Peyer's patch (tissue), 4 donors: ENCODE data around the gene PRELID3B. TPM values are rescaled to one million over a fixed set of nuclear protein-coding genes. Genes with fewer than 3 reads are reported as not detected.
"Not testable (repeated sequence)": the region's sequence is repeated elsewhere in the genome, so short reads cannot be mapped to it uniquely, and the experiment has no call there.

Source experiments
- DNase-seq, 3 donors: peaks; one replicate each; pipeline ENCODE4 v3.0.0-alpha.2; 2017 to 2019
- H3K27ac ChIP-seq, 4 donors: fragments of 200-600 bp; sonication (generic); one replicate each; pipeline ENCODE4 v1.5.1; 2016 to 2019
- H3K27me3 ChIP-seq, 2 donors: fragments of 200-600 bp; sonication (generic); one replicate each; pipeline ENCODE4 v1.5.1; 2019
- H3K36me3 ChIP-seq, 3 donors: fragments of 200-600 bp; sonication (generic); one replicate each; pipeline ENCODE4 v1.5.1; 2016 to 2019
- H3K4me1 ChIP-seq, 4 donors: fragments of 200-600 bp; sonication (generic); one replicate each; pipeline ENCODE4 v1.5.1; 2016 to 2019
- H3K4me3 ChIP-seq, 4 donors: fragments of 200-600 bp; sonication (generic); 1 replicate in 3 of 4; 2 replicates in 1 of 4; pipeline ENCODE4 v1.5.1; 2016 to 2019; ENCODE audit warnings: mild to moderate bottlenecking in 1 of 4
- H3K9me3 ChIP-seq, 4 donors: fragments of 200-600 bp; sonication (generic); one replicate each; pipeline ENCODE4 v1.5.1; 2016 to 2019; ENCODE audit warnings: mild to moderate bottlenecking in 1 of 4
- POLR2A ChIP-seq, 2 donors: fragments of 450-650 bp; IDR thresholded peaks; one replicate each; pipeline ENCODE4 v1.5.1; 2017; ENCODE audit warnings: antibody characterized with exemption in 2 of 2, mild to moderate bottlenecking in 2 of 2, moderate library complexity in 2 of 2
- total RNA-seq, 4 donors: library from RNA; depleted of rRNA; stranded (reverse); fragments of >200 nt; gene quantifications; one replicate each; pipeline ENCODE4 v1.1.0, GENCODE V29; 2016
- TF ChIP-seq, protein P1 (sequence below), 6 experiments: fragments of 450-650 bp in 4 of 6; fragments of 200-600 bp in 2 of 6; sonication (generic) in 1 of 6; IDR thresholded peaks; one replicate each; pipeline ENCODE4 v1.5.1; 2017 to 2019; ENCODE audit warnings: antibody characterized with exemption in 6 of 6, mild to moderate bottlenecking in 3 of 6, moderate library complexity in 1 of 6

Gene PRELID3B
- total RNA-seq, 4 donors from 2014 or later = 44.6 to 148 (median 86.5) TPM

DNA sequence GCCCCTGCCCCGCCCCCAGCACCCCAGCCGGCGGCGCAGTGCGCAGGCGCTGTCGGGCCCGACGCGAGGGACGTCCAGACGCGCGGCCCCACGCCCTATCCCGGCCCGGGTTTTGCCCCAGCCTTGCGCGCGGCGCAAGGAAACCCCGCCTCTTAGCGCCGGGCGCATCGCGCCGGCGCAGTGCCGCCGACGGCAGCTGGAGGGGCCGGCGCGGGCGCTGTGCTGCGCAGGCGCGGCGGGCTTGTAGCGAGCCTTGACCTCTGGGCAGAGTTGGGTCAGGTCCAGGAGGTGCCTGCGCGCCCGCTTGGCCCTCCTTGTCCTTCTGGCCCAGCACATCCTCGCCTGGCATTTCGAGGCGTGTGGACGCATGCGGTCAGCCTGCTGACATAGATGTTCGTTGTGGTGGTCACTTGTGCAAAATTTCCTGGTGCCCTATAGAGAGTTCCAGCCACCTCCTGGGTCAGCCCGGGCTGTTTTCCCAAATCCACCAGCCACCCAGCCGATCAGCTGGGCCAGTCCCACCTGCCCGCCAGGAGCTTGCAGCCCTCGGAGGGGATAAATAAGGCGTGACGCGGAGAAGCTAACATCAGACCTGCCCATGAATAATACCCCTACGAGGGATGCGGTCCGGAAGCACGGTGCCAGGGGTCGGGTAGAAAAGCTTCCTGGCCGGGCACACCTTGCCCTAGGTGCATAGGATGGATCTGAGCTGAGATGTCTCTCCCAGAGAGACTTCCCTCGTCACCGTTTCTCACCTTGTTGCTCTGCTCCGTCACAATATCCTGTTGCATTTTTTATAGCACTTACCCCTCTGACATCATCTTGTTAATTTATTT is 428 bp upstream of the PRELID3B start:
- peak; percentile 87 to 97 (median 97) for DNase-seq
- Histone ChIP-seq H3K9me3 (no peaks in the 10 kb centered on the region), H3K36me3 (peaks cover 0 to 3% (median 0%) of the 10 kb centered on the region in 3 donors), H3K27me3 (no peaks in the 10 kb centered on the region), H3K27ac (peak overlapping the region; percentile 84 to 95 (median 92)), H3K4me1 (peaks cover 0 to 61% (median 8%) of the 10 kb centered on the region in 4 donors), H3K4me3 (peak overlapping the region; percentile 62 to 98 (median 83))
- peak in 1 of 2 donors; percentile 23 for TF ChIP-seq POLR2A (IDR thresholded peaks at IDR 0.05)
- TF ChIP-seq, protein P1, sequence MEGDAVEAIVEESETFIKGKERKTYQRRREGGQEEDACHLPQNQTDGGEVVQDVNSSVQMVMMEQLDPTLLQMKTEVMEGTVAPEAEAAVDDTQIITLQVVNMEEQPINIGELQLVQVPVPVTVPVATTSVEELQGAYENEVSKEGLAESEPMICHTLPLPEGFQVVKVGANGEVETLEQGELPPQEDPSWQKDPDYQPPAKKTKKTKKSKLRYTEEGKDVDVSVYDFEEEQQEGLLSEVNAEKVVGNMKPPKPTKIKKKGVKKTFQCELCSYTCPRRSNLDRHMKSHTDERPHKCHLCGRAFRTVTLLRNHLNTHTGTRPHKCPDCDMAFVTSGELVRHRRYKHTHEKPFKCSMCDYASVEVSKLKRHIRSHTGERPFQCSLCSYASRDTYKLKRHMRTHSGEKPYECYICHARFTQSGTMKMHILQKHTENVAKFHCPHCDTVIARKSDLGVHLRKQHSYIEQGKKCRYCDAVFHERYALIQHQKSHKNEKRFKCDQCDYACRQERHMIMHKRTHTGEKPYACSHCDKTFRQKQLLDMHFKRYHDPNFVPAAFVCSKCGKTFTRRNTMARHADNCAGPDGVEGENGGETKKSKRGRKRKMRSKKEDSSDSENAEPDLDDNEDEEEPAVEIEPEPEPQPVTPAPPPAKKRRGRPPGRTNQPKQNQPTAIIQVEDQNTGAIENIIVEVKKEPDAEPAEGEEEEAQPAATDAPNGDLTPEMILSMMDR (IDR thresholded peaks at IDR 0.05) = peak in 3 of 6 experiments; percentile 26 to 40 (median 33)

DNA sequence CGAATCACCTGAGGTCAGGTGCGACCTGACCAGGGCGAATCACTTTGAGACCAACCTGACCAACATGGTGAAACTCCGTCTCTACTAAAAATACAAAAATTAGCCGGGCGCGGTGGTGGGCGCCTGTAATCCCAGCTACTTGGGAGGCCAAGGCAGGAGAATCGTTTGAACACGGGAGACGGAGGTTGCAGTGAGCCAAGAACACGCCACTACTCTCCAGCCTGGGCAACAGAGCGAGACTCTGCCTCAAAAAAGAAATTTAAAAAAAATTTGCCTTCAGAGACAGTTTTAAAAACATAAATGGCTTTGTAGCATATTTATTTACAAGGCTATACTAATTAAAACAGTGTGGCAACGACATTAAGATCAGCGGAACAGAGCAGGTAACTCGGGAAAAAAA is 1.1 kb downstream of the PRELID3B start:
- Histone ChIP-seq H3K27ac (peak overlapping the region in 3 of 4 donors; percentile 84 to 95 (median 92)), H3K4me1 (peaks cover 0 to 52% (median 8%) of the 10 kb centered on the region in 4 donors), H3K4me3 (peak overlapping the region in 3 of 4 donors; percentile 62 to 98 (median 79)), H3K36me3 (peaks cover 0 to 18% (median 0%) of the 10 kb centered on the region in 3 donors)
- H3K27me3 ChIP-seq, H3K9me3 ChIP-seq, DNase-seq: not testable (repeated sequence)

DNA sequence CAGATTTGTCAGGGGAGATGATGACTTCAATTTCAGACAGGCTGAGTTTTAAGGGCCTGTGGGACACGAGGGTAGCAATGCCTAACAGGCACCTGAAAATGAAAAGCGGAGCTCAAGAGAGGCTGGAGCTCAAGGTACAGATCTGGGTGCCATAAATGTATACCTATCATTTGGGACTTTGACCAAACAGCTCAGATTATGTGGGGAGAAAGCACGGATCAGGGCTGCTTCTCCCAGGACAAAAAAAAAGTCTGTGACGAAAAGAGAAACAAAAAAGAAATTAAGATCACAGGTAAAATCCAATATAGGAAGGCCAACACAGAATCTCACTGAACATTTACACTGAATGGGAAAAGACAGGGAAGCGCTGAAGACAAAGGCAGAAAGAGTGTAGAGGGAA is 1.9 kb downstream of the PRELID3B start:
- DNase-seq = no peak
- Histone ChIP-seq H3K9me3 (no peaks in the 10 kb centered on the region), H3K27me3 (no peaks in the 10 kb centered on the region), H3K36me3 (peaks cover 0 to 26% (median 0%) of the 10 kb centered on the region in 3 donors), H3K4me1 (peaks cover 0 to 52% (median 8%) of the 10 kb centered on the region in 4 donors), H3K27ac (peak overlapping the region in 3 of 4 donors; percentile 84 to 95 (median 92)), H3K4me3 (peak overlapping the region in 3 of 4 donors; percentile 8 to 98 (median 62))
- TF ChIP-seq, protein P1 (IDR thresholded peaks at IDR 0.05) = no peak
- peak; percentile 76 to 90 for TF ChIP-seq POLR2A (IDR thresholded peaks at IDR 0.05)

DNA sequence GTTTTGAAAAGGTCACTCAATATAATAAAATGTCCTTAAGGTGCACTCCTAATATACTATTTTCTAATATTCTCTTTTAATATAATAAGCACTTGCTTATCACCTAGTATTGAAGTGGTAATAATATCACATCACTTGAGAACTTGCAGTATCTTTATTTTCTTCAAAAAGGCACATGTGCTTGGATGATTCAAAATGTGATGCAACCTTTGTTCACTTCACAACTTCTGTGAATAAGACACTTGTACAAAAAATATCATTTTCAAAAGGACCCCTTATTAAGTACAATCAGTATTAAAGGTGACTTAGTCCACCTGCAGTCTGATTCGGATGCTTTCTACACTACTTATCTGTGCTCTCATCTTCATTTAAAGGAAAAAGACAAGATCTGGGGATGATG is 3.4 kb downstream of the PRELID3B start:
- H3K27ac ChIP-seq = no peak overlapping the region
- H3K4me3 ChIP-seq = no peak overlapping the region
- DNase-seq = no peak
- H3K36me3 ChIP-seq = peaks cover 0 to 35% (median 0%) of the 10 kb centered on the region in 3 donors
- H3K4me1 ChIP-seq = peaks cover 0 to 52% (median 8%) of the 10 kb centered on the region in 4 donors
- H3K27me3 ChIP-seq = no peaks in the 10 kb centered on the region
- H3K9me3 ChIP-seq = no peaks in the 10 kb centered on the region
- no peak for TF ChIP-seq POLR2A (IDR thresholded peaks at IDR 0.05)
- TF ChIP-seq, protein P1 (IDR thresholded peaks at IDR 0.05) = no peak

DNA sequence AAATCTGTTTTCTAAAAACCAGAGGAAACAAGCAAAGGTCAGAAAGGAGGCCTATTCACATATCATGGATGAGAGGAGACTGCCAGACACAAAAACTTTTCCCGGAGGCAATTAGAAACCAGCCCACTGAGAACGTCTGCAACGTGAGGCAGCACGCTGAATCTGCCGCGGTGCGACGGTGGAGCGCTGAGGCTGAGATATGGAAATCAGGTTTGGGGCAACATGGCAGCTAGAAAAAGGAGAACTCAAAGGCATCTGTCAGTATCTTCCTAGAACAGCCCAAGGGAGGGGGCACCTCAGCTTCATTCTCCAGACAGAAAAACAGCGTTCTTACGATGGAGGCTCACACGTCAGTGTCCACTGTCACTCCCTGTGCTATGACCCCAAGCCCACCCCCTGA is 5.2 kb downstream of the PRELID3B start:
- Histone ChIP-seq H3K9me3 (no peaks in the 10 kb centered on the region), H3K4me3 (no peak overlapping the region), H3K4me1 (peaks cover 0 to 45% (median 5%) of the 10 kb centered on the region in 4 donors), H3K27me3 (no peaks in the 10 kb centered on the region), H3K36me3 (peaks cover 0 to 39% (median 0%) of the 10 kb centered on the region in 3 donors), H3K27ac (no peak overlapping the region)
- DNase-seq = no peak
- no peak for TF ChIP-seq POLR2A (IDR thresholded peaks at IDR 0.05)
- TF ChIP-seq, protein P1 (IDR thresholded peaks at IDR 0.05) = no peak

DNA sequence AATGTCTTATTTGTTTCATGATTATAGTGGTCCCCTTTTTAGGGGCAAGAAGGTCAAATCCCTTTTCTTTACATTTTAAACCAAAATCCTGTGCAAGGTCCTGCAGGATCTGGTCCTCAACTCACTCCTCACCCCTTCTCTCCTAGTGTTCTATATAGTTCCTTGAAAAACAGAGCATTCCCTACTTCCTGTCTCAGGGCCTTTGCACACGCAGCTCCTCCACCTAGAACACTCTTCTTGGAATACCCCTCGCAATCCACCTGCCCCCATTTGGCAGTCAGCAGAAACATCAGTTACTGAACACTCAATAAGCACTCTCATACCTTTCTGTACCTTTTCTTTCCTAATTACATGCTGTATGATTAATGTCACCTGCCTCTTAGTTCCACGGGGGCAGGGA is 7.2 kb downstream of the PRELID3B start:
- H3K4me3 ChIP-seq = no peak overlapping the region
- no peak overlapping the region for H3K27ac ChIP-seq
- H3K9me3 ChIP-seq = no peaks in the 10 kb centered on the region
- H3K4me1 ChIP-seq = peaks cover 0 to 43% (median 3%) of the 10 kb centered on the region in 4 donors
- no peak for DNase-seq
- no peaks in the 10 kb centered on the region for H3K27me3 ChIP-seq
- peaks cover 0 to 39% (median 0%) of the 10 kb centered on the region in 3 donors for H3K36me3 ChIP-seq
- TF ChIP-seq POLR2A (IDR thresholded peaks at IDR 0.05) = no peak
